LNCaP clone FGC (cell line): ENCODE measurements around the gene GPC3.

ENCODE experiments used
- DNase-seq: peaks from one replicate; pipeline ENCODE4 v3.0.0-alpha.2; 2011; ENCODE audit warnings: low read depth
- H3K4me3 ChIP-seq: 2 replicates; pipeline ENCODE4 v1.5.1; 2011; ENCODE audit warnings: mild to moderate bottlenecking, low read depth, low read length, control low read depth
- TF ChIP-seq, protein P1 (sequence below): IDR thresholded peaks from 2 replicates; pipeline ENCODE4 v1.5.1; 2012; ENCODE audit warnings: mild to moderate bottlenecking; ENCODE audit not compliant: control insufficient read depth, insufficient read depth; ENCODE audit errors: extremely low read depth

The GPC3 gene

GRCh38 chrX:133929836-133930464 is 55.4 kb downstream of the GPC3 start:
- TF ChIP-seq, protein P1, sequence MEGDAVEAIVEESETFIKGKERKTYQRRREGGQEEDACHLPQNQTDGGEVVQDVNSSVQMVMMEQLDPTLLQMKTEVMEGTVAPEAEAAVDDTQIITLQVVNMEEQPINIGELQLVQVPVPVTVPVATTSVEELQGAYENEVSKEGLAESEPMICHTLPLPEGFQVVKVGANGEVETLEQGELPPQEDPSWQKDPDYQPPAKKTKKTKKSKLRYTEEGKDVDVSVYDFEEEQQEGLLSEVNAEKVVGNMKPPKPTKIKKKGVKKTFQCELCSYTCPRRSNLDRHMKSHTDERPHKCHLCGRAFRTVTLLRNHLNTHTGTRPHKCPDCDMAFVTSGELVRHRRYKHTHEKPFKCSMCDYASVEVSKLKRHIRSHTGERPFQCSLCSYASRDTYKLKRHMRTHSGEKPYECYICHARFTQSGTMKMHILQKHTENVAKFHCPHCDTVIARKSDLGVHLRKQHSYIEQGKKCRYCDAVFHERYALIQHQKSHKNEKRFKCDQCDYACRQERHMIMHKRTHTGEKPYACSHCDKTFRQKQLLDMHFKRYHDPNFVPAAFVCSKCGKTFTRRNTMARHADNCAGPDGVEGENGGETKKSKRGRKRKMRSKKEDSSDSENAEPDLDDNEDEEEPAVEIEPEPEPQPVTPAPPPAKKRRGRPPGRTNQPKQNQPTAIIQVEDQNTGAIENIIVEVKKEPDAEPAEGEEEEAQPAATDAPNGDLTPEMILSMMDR = no peak
- H3K4me3 ChIP-seq = no peak overlapping the region
- DNase-seq = no peak

DNA sequence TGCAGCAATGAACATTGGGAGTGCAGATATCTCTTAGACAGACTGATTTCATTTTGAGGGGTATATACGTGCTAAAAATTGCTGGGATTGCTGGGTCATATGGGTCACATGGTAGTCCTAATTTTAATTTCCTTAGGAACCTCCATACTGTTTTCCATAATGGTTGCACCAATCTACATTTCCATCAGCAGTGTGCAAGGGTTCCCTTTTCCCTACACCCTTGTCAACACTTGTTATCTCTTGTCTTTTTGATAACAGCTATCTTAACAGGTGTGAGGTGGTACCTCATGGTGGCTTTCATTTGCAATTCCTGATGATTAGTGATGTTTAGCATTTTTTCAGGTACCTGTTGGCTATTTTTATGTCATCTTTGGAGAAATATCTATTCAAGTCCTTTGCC is 57.0 kb downstream of the GPC3 start:
- TF ChIP-seq, protein P1 = no peak

DNA sequence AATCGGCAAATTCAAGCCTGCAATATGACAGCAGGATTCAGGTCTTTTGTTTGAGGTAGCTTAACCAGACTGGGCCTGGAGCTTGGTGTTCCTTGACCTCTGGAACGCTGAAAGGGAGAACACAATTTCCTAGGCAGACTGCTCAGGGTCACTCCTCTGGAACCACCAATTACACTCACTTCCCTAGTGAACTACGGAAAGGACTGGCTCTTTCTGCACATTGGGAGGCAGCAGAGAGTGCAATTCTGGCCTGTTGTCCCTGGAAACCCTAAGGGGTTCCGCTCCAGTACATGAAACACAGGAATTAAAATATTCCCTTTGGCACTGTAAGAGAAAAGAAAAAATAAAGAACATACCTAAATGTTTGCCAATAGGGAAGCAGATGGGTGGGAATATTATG is 58.6 kb downstream of the GPC3 start:
- no peak overlapping the region for H3K4me3 ChIP-seq
- DNase-seq = no peak
- TF ChIP-seq, protein P1 = no peak

More for the DNA sequence above, 57.0 kb downstream of the GPC3 start:
- H3K4me3 ChIP-seq = no peak overlapping the region
- no peak for DNase-seq

GRCh38 chrX:133926099-133926498 is 59.3 kb downstream of the GPC3 start:
- H3K4me3 ChIP-seq = no peak overlapping the region
- DNase-seq = no peak
- TF ChIP-seq, protein P1 = no peak

DNA sequence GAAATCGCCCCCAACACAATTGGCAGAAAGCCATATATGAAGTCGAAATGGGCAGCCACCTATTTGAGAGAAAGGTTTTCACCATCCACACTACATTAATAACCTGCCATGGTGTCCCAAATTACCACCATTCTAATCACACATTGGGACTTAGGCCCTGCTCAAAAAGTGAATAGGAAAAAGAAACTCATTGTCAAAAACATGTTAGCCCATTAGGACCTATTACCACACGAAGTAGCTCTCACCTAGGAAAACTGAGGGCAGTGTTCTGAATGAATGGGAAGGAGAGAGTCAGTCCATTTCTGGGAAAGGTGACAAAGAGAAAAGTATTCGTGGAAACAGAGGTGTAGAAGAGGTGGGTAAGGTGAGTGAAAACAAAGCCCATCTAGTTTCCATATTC is 60.8 kb downstream of the GPC3 start:
- TF ChIP-seq, protein P1 = no peak
- H3K4me3 ChIP-seq = no peak overlapping the region
- no peak for DNase-seq

DNA sequence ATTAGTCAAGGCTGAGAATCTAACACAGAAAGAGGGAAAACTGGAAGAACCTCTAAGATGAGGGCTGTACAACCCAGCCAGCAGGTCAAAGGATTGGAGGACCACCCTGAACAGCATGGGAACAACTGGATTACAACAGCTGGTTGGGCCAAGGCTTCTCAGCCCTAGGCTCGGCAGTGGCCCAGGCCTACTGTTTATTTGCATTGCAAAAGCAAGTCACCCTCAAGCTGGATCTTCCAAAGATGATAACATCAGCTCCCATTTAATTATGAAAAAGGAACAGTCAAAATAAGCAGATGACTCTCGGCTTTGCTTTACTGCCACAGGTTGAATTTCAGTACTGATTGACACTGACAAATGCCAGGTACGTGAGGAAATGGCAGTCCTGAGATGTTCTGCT is 61.8 kb downstream of the GPC3 start:
- H3K4me3 ChIP-seq = no peak overlapping the region
- TF ChIP-seq, protein P1 = no peak
- DNase-seq = no peak

DNA sequence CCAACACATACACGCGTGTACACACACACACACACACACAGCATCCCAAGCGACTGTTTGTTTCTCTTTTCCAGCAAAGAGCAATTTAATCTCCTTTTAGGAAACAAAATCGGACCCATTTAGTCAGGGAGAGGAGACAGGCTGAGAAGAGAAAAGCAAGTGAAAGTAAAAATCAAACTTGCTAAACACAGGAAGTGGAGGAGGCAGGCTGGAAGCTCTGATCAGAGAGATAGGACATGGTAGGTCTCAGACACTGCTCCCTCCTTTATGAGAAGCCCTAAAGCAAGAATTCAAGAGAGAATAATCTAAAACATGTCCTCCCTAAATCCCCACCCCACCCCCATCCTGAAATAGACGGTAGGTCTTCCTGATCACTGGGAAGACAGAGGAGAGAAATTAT is 62.3 kb downstream of the GPC3 start:
- no peak overlapping the region for H3K4me3 ChIP-seq
- TF ChIP-seq, protein P1 = no peak
- DNase-seq = no peak
